Heart right ventricle (tissue), 16 donors: ENCODE results near the gene EPS8. TPM values are rescaled to one million over a fixed set of nuclear protein-coding genes. Genes with fewer than 3 reads are reported as not detected.
A peak's percentile ranks its signal among the peaks of the same experiment; 100 is the strongest.

Experiments
- ATAC-seq, 8 donors: fragments of 200-7000 bp; cut with Tn5 transposase; one replicate each; pipeline ENCODE4 v1.9.1; 2020; ENCODE audit warnings: mild to moderate bottlenecking in 8 of 8, moderate library complexity in 8 of 8, moderate number of reproducible peaks in 1 of 8
- DNase-seq, 2 donors: peaks; one replicate each; pipeline ENCODE4 v3.0.0-alpha.2; 2020
- H3K27ac ChIP-seq, 10 donors: fragments of 200-600 bp; sonication (generic) in 2 of 10; one replicate each; pipeline versions ENCODE4 v1.5.0 to v1.8.0; 2020 to 2022; ENCODE audit warnings: mild to moderate bottlenecking in 3 of 10
- H3K27me3 ChIP-seq, 7 donors: fragments of 200-600 bp; one replicate each; pipeline ENCODE4 v1.8.0; 2021 to 2022; ENCODE audit warnings: mild to moderate bottlenecking in 2 of 7
- H3K36me3 ChIP-seq, 9 donors: fragments of 200-600 bp; sonication (generic) in 1 of 9; one replicate each; pipeline versions ENCODE4 v1.5.0 to v1.8.0; 2020 to 2022; ENCODE audit warnings: mild to moderate bottlenecking in 2 of 9
- H3K4me1 ChIP-seq, 9 donors: fragments of 200-600 bp; sonication (generic) in 1 of 9; one replicate each; pipeline versions ENCODE4 v1.5.0 to v1.8.0; 2020 to 2022; ENCODE audit warnings: mild to moderate bottlenecking in 4 of 9
- H3K4me3 ChIP-seq, 10 donors: fragments of 200-600 bp; sonication (generic) in 2 of 10; one replicate each; pipeline versions ENCODE4 v1.5.0 to v1.8.0; 2020 to 2022; ENCODE audit warnings: mild to moderate bottlenecking in 7 of 10, moderate library complexity in 2 of 10
- H3K9me3 ChIP-seq, 11 donors: fragments of 200-600 bp in 10 of 11; sonication (generic) in 2 of 11; one replicate each; pipeline versions ENCODE4 v1.5.0 to v1.8.0; 2013 to 2022; ENCODE audit warnings: mild to moderate bottlenecking in 2 of 11, control low read depth in 1 of 11, moderate library complexity in 1 of 11
- WGBS, 2 donors: extraction: QIAGEN DNeasy Blood & Tissue Kit; methylation state at CpG; one replicate each; pipeline ENCODE4 v1.1.7; 2013; ENCODE audit warnings: inconsistent platforms in 1 of 2; 5-methylcytosine and 5-hydroxymethylcytosine counted together
- intact Hi-C, 10 donors: fragments of 100-400 bp; cut with DNase I; formaldehyde crosslinking; loops; one replicate each; pipeline versions ENCODE4 v1.11.1 to v1.14.2; 2022
- polyA plus RNA-seq, 2 donors: library from polyadenylated mRNA; stranded (reverse); fragments of 200-250 nt; gene quantifications; one replicate each; pipeline ENCODE4 v1.2.3, GENCODE V29; 2013
- total RNA-seq, 10 donors: library from RNA; stranded (reverse); fragmentation: NEBNext Ultra II Directional in 3 of 10; extraction: Animal tissue kit (Norgen Biotek cat#: 25700) in 3 of 10; gene quantifications; one replicate each; pipeline versions ENCODE4 v1.2.1 to v1.2.4, GENCODE V29; 2021 to 2023
- TF ChIP-seq, protein P1 (sequence below), 9 donors: fragments of 200-600 bp; sonication (generic) in 2 of 9; IDR thresholded peaks; one replicate each; pipeline versions ENCODE4 v1.5.0 to v1.8.0; 2021 to 2022; ENCODE audit warnings: antibody characterized with exemption in 9 of 9, mild to moderate bottlenecking in 5 of 9, moderate library complexity in 1 of 9
- donor health status: Arrhythmogenic right ventricular cardiomyopathy.
- donor health status: ischemic (EF 13 %, LVEDD 7.1; RV severe dilation, severe dysfunction).
- donor health status: healthy with polysubstance abuse.
- donor health status: DM: no; HTN: yes; CAD: no.
- donor health status: DM: no; HTN: no; CAD: no.
- donor health status: ischemic (EF 25% LVEDD 6.9; RV normal size, moderate dysfunction).
- donor health status: ischemic (EF 25% LVEDD 5.7; RV mildly dilated, moderate dysfunction).
- donor health status: healthy.
- donor health status: DM: yes; HTN: yes; CAD: no.
- donor health status: Ischemic cardiomyopathy.
- donor health status: ischemic (EF 35%, LVEDD 5.7; RV mildly dilated, moderate dysfunction).
- donor health status: nonischemic (EF 11% LVEDD 7.7; RV severe dilation, severe dysfunction).
- donor health status: DM: yes; HTN: yes; CAD: no.
- donor health status: PGD.
- donor health status: ischemic (EF 29% LVEDD 5.4; RV normal size, mild dysfunction).
- donor health status: nonischemic (EF 23%, LVEDD 6.1; RV moderate dilation, normal function).

Gene EPS8
- total and polyA plus RNA-seq, 12 donors: 7.7 to 38.6 (median 15.7) TPM

DNA sequence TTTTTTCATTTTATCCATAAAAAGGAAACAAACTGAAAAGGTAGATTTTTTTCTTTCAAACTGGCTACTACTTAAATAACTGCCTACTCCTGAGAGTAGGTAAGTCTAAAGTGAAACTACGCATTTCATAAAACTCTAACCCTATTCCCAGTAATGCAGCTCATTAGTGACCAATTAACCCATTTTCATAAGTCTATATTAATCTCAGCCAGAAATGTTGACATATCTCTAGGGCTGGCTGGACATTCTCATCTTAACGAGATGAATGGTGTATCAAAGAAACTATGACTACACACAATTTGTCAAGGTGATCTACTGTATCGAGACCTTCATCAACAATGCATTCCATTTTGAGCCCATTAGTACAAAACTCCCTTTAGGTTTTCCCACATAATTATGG, 57.2 kb downstream of the EPS8 start:
- no peak for ATAC-seq
- Histone ChIP-seq H3K27me3 (no peaks in the 10 kb centered on the region), H3K36me3 (no peaks in the 10 kb centered on the region), H3K4me1 (peaks cover 0 to 40% (median under 1%) of the 10 kb centered on the region in 9 donors), H3K9me3 (no peaks in the 10 kb centered on the region), H3K27ac (no peak overlapping the region), H3K4me3 (no peak overlapping the region)
- WGBS, 2 donors: 86 to 88% methylated on average over 3 of the region's 3 CpGs
- intact Hi-C loops: no loop called here
- no peak for DNase-seq
- TF ChIP-seq, protein P1, sequence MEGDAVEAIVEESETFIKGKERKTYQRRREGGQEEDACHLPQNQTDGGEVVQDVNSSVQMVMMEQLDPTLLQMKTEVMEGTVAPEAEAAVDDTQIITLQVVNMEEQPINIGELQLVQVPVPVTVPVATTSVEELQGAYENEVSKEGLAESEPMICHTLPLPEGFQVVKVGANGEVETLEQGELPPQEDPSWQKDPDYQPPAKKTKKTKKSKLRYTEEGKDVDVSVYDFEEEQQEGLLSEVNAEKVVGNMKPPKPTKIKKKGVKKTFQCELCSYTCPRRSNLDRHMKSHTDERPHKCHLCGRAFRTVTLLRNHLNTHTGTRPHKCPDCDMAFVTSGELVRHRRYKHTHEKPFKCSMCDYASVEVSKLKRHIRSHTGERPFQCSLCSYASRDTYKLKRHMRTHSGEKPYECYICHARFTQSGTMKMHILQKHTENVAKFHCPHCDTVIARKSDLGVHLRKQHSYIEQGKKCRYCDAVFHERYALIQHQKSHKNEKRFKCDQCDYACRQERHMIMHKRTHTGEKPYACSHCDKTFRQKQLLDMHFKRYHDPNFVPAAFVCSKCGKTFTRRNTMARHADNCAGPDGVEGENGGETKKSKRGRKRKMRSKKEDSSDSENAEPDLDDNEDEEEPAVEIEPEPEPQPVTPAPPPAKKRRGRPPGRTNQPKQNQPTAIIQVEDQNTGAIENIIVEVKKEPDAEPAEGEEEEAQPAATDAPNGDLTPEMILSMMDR (IDR thresholded peaks at IDR 0.05): no peak

DNA sequence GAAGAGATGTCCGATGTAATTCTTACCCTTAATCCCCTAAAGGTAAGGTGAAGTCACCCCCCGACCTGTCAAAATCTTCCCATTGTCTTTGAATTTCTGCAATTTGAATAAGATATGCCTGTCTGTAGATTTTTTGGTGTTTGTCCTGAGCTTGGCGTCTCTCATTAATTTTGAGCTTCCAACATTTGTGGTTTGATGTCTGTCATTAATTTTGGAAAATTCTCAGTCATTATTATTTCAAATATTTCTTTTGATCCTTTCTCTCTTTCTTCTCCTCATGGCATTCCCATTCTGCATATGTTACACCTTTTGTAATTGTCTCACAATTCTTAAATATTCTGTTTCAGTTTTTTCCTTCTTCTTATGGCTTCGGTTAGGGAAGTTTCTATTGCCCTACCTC, 60.1 kb downstream of the EPS8 start:
- DNase-seq (no peak), ATAC-seq (no peak)
- Histone ChIP-seq H3K9me3 (no peaks in the 10 kb centered on the region), H3K27me3 (no peaks in the 10 kb centered on the region), H3K4me1 (peaks cover 0 to 58% (median 10%) of the 10 kb centered on the region in 9 donors), H3K27ac (peak overlapping the region in 1 of 10 donors; percentile 54), H3K36me3 (no peaks in the 10 kb centered on the region), H3K4me3 (no peak overlapping the region)
- 95% methylated on average over 4 of the region's 4 CpGs for WGBS, 2 donors
- intact Hi-C loops: loop anchor here in 1 of 10 donors (5.0 kb wide), 1 partner anchor 42 kb away; no protein-coding TSS in a partner anchor
- TF ChIP-seq, protein P1 (IDR thresholded peaks at IDR 0.05): no peak

DNA sequence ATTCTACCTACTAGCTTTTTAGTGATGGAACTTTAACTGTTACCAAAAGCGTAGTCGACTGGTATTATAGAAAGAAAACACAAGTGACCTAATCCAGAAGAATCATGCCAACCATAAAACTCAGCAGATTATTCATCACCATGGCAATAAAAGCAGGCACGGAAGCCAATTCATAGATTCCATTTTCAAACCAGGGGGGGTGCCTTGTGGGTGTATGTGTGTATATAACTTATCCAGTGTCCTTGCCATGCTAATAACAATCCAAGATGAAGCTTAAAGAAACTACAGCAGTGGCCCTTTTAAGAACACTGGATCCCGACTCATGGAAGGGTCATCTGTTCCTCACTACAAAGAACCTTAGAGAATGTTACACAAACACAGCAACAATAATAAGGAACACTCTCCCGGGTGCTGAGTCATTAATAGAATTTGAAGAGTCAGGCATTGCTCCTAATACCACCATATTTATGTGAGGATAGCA, 61.0 kb downstream of the EPS8 start:
- Histone ChIP-seq H3K27ac (peak overlapping the region in 1 of 10 donors; percentile 54), H3K4me1 (peaks cover 0 to 58% (median 10%) of the 10 kb centered on the region in 9 donors), H3K36me3 (no peaks in the 10 kb centered on the region), H3K27me3 (no peaks in the 10 kb centered on the region), H3K4me3 (no peak overlapping the region), H3K9me3 (no peaks in the 10 kb centered on the region)
- 79 to 86% methylated on average over 5 of the region's 5 CpGs for WGBS, 2 donors
- ATAC-seq: peak in 1 of 8 donors; percentile 47
- TF ChIP-seq, protein P1 (IDR thresholded peaks at IDR 0.05): no peak
- DNase-seq: no peak
- intact Hi-C loops: loop anchor here in 1 of 10 donors (5.0 kb wide), 1 partner anchor 41 kb away; no protein-coding TSS in a partner anchor

DNA sequence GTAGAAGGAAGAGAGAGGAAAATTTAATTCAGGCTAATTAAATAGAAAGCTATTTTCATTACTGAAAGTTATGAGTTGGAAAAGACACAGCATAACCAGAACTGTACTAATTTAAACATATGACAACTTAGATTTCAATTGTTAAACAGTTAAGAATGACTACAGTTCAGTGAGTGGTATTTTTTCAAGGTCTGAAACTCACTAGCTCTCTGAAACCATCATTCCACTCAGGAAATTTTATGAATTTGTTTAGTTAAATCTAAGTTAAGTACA, 62.4 kb downstream of the EPS8 start:
- no peak for DNase-seq
- TF ChIP-seq, protein P1 (IDR thresholded peaks at IDR 0.05): no peak
- H3K27me3 ChIP-seq: no peaks in the 10 kb centered on the region
- peak overlapping the region in 5 of 10 donors; percentile 9 to 78 (median 35) for H3K27ac ChIP-seq
- no peak overlapping the region for H3K4me3 ChIP-seq
- no peak for ATAC-seq
- H3K4me1 ChIP-seq: peaks cover 0 to 50% (median 10%) of the 10 kb centered on the region in 9 donors
- H3K9me3 ChIP-seq: no peaks in the 10 kb centered on the region
- no peaks in the 10 kb centered on the region for H3K36me3 ChIP-seq
- intact Hi-C loops: loop anchor here in 1 of 10 donors (5.0 kb wide), 1 partner anchor 40 kb away; no protein-coding TSS in a partner anchor
